Measurements from ENCODE around the gene MADD. TPM values are rescaled to one million over a fixed set of nuclear protein-coding genes. Genes with fewer than 3 reads are reported as not detected.

MADD gene
- total and polyA plus RNA-seq, 10 of the 15 experiments (the other 5 are each of a cell fraction or from before 2014, with no cell fraction given): 0.47 to 35.4 (median 17.6) TPM

DNA sequence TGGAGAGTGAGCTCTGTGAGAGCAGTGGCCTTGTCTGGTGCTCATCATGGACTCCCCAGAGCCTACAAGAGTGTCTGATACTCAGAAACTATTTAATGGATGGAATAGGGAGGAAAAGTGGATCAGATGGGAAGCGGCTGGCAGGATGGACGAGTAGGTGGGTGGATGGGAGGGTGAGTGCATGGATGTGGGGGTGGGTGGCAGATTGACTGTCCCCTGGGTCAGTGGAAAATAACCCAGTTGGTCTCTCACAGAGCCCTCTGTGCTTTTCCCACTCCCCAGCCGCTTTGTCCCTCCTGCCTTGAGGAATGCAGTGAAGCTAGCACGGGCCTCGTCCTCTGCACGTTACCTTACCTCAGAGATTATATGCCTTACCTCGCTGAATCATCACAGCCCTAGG, 102.5 kb downstream of the MADD start (continued):
- no peak for TF ChIP-seq RCOR1 (conservative IDR thresholded peaks at IDR 0.05; ENCODE audit: low read depth, low read length)
- no peak for TF ChIP-seq RBBP5 (conservative IDR thresholded peaks at IDR 0.05)
- no peak for TF ChIP-seq TCF7 (IDR thresholded peaks at IDR 0.05; ENCODE audit: borderline replicate concordance)
- no peak for TF ChIP-seq MYC (IDR thresholded peaks at IDR 0.05; ENCODE audit: insufficient read depth, insufficient read length, insufficient replicate concordance, low read length, severe bottlenecking)
- TF ChIP-seq MLLT1 (IDR thresholded peaks at IDR 0.05): no peak
- TF ChIP-seq DPF2 (IDR thresholded peaks at IDR 0.05): no peak
- TF ChIP-seq TARDBP (IDR thresholded peaks at IDR 0.05; ENCODE audit: borderline replicate concordance): no peak
- no peak for TF ChIP-seq NFYA (IDR thresholded peaks at IDR 0.05; ENCODE audit: borderline replicate concordance, low read depth, low read length)
- TF ChIP-seq NR2F1 (conservative IDR thresholded peaks at IDR 0.05): no peak
- TF ChIP-seq CHD2 (IDR thresholded peaks at IDR 0.05; ENCODE audit: borderline replicate concordance, low read depth, low read length): no peak

All from GM12878 (cell line).